Central memory CD8-positive, alpha-beta T cell (primary cell): ENCODE data around the gene DZIP1L.

Experiments used
- ATAC-seq: fragments of 150-1000 bp; cut with Tn5 transposase; replicated peaks from 2 replicates; pipeline ENCODE4 v1.10.0; 2022; ENCODE audit warnings: mild to moderate bottlenecking, moderate FRiP score, moderate number of reproducible peaks; ENCODE audit not compliant: poor library complexity, severe bottlenecking; ENCODE audit errors: extremely low read depth
- DNase-seq, 2 donors: peaks; one replicate each; pipeline ENCODE4 v3.0.0; 2021; ENCODE audit warnings: low spot score in 2 of 2
- H3K27ac Mint-ChIP-seq: one replicate; pipeline ENCODE4 v1.8.0; 2022; ENCODE audit warnings: low read depth, mild to moderate bottlenecking, moderate library complexity, mixed read lengths
- H3K27me3 Mint-ChIP-seq: one replicate; pipeline ENCODE4 v1.8.0; 2022; ENCODE audit warnings: mixed read lengths
- H3K36me3 Mint-ChIP-seq: one replicate; pipeline ENCODE4 v1.8.0; 2022; ENCODE audit warnings: mild to moderate bottlenecking, moderate library complexity, mixed read lengths; ENCODE audit not compliant: insufficient read depth
- H3K4me1 Mint-ChIP-seq: one replicate; pipeline ENCODE4 v1.8.0; 2022; ENCODE audit warnings: mixed read lengths
- H3K4me3 Mint-ChIP-seq: one replicate; pipeline ENCODE4 v1.8.0; 2022; ENCODE audit warnings: mild to moderate bottlenecking, moderate library complexity, mixed read lengths
- H3K9me3 Mint-ChIP-seq: one replicate; pipeline ENCODE4 v1.8.0; 2022; ENCODE audit warnings: mixed read lengths

Gene DZIP1L

GRCh38 chr3:138132239-138132638 lies 16.8 kb upstream of the DZIP1L start, which contains the start of gene A4GNT:
TSS of gene A4GNT (minus strand) at chr3:138132390. CDS start at chr3:138131256, 1,134 bp downstream.
- Mint-ChIP-seq H3K4me1 (no peaks in the 10 kb centered on the region), H3K27ac (no peak within 1 kb of the TSS), H3K36me3 (no peaks in the 10 kb centered on the region), H3K27me3 (peaks cover 7% of the 10 kb centered on the region), H3K4me3 (no peak within 1 kb of the TSS), H3K9me3 (no peaks in the 10 kb centered on the region)
- no peak for ATAC-seq
- DNase-seq, result no peak

GRCh38 chr3:138127636-138128365 lies 12.4 kb upstream of the DZIP1L start:
- Mint-ChIP-seq H3K27ac (no peak overlapping the region), H3K4me3 (no peak overlapping the region), H3K36me3 (no peaks in the 10 kb centered on the region), H3K27me3 (peaks cover 10% of the 10 kb centered on the region), H3K4me1 (no peaks in the 10 kb centered on the region), H3K9me3 (no peaks in the 10 kb centered on the region)
- DNase-seq, result no peak
- no peak for ATAC-seq

GRCh38 chr3:138125548-138126221 lies 10.3 kb upstream of the DZIP1L start:
- ATAC-seq, result no peak
- no peaks in the 10 kb centered on the region for H3K9me3 Mint-ChIP-seq
- H3K36me3 Mint-ChIP-seq, result no peaks in the 10 kb centered on the region
- H3K4me1 Mint-ChIP-seq, result no peaks in the 10 kb centered on the region
- no peak overlapping the region for H3K27ac Mint-ChIP-seq
- peaks cover 11% of the 10 kb centered on the region for H3K27me3 Mint-ChIP-seq
- no peak overlapping the region for H3K4me3 Mint-ChIP-seq
- DNase-seq, result no peak

GRCh38 chr3:138124706-138125355 lies 9.4 kb upstream of the DZIP1L start:
- Mint-ChIP-seq H3K4me1 (no peaks in the 10 kb centered on the region), H3K27ac (no peak overlapping the region), H3K9me3 (no peaks in the 10 kb centered on the region), H3K27me3 (peaks cover 11% of the 10 kb centered on the region), H3K36me3 (no peaks in the 10 kb centered on the region), H3K4me3 (no peak overlapping the region)
- ATAC-seq (no peak), DNase-seq (no peak)

DNA sequence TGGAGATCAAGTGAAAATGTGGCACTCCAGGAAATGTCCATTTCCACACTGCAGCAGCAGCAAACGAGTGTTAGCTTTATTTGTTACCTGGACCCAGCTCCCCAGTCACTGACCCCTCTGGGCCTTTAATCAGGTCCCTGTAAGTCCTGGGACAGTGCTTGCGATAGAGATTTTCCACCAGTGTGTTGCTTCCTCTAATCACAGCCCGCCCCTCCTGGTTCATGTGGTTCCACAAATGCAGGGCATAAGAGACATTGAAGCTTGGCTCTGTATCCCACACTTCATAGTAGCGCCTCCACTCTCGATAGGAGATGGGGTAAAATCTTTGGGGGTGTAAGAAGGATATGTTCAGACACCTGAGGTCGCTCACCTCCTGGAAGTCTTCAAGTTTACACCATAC lies 8.8 kb upstream of the DZIP1L start:
- Mint-ChIP-seq H3K27ac (no peak overlapping the region), H3K36me3 (no peaks in the 10 kb centered on the region), H3K4me1 (no peaks in the 10 kb centered on the region), H3K9me3 (no peaks in the 10 kb centered on the region), H3K27me3 (peaks cover 13% of the 10 kb centered on the region), H3K4me3 (no peak overlapping the region)
- DNase-seq, result no peak
- no peak for ATAC-seq

DNA sequence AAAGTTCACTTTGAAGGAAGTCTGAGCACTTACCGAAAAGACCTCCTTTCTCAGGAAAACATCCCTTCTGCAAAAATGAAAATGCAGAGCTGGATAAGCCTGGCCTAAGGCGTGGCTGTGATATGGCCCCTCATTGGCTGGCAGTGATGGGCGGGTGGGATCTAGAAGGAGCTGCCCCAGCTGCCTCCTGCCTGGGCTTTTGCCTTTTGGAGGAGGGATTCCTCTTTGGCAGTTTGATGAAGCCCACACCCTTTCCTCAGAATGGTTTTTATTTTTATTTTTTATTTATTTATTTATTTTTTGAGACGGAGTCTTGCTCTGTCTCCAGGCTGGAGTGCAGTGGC lies 4.0 kb upstream of the DZIP1L start:
- DNase-seq (no peak), ATAC-seq (no peak)
- no peaks in the 10 kb centered on the region for H3K36me3 Mint-ChIP-seq
- H3K27me3 Mint-ChIP-seq, result peaks cover 61% of the 10 kb centered on the region
- peaks cover 12% of the 10 kb centered on the region for H3K4me1 Mint-ChIP-seq
- no peak overlapping the region for H3K27ac Mint-ChIP-seq
- H3K4me3 Mint-ChIP-seq, result no peak overlapping the region
- no peaks in the 10 kb centered on the region for H3K9me3 Mint-ChIP-seq

DNA sequence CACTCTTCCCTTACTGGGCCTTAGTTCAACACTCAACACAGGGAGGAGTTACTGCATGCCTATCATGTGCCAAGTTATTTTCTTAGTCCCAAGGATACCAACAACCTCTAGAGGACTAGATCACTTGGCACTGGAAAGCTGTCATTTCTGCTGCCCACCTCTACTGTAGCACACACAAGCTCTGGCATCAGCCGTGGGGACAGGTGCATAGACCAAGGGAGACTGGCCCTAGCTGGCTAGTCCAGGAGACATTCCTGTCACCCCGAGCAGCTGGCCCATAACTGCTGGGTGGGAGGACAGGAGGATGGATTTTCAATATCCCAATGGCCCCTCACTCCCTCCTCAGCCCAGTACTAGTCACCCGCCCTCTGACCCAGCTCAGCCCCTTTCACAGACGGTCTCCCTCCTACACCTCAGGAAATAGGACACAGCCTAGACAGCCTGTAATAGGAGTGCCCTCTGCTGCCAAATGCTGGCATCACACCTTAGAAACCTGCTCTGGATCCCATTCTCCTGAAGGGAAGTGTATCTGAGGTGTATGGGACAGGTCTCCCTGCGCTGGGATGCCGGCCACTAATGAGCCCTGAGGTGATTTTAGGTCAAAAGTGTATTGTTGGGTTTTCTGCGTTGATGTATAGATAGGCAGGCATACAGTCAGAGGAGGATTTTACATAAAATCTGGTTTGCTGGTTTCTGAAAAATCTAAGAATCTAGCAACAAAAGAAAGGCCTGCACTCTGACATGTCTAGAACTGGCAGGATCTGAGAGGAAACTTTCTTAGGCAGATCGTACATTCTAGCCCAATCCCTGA lies 3.4 kb upstream of the DZIP1L start:
- peaks cover 66% of the 10 kb centered on the region for H3K27me3 Mint-ChIP-seq
- ATAC-seq, result peak; percentile 43
- no peaks in the 10 kb centered on the region for H3K9me3 Mint-ChIP-seq
- no peak overlapping the region for H3K4me3 Mint-ChIP-seq
- H3K27ac Mint-ChIP-seq, result no peak overlapping the region
- DNase-seq, result no peak
- no peaks in the 10 kb centered on the region for H3K36me3 Mint-ChIP-seq
- H3K4me1 Mint-ChIP-seq, result peaks cover 12% of the 10 kb centered on the region

DNA sequence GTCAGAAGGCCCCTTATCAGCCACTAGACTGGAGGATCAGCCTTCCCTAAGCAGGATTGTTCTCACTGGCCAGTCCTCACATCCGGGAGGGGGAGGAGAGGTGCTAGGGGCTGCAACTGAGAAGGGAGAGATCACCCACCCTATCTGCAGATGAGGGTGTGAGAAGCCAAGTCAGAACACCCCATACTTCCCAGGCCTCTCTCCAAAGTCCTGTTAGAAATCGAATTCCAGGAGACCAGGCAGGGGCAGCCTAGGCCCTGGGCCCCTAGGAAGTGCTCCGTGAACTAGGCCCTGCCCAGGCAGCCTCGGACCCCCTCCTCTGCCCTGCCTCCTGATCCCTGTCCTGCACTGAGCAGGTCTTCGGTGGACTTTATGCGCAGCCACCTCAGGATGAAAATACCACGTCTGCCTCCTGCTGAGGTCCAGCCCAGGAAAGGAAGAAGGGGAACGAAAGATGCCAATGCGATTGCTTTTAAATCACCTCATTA lies 933 bp downstream of the DZIP1L start:
- Mint-ChIP-seq H3K4me1 (peaks cover 12% of the 10 kb centered on the region), H3K4me3 (peak overlapping the region; percentile 18), H3K27ac (no peak overlapping the region), H3K27me3 (peaks cover 91% of the 10 kb centered on the region), H3K36me3 (no peaks in the 10 kb centered on the region), H3K9me3 (no peaks in the 10 kb centered on the region)
- DNase-seq (no peak), ATAC-seq (no peak)

- ATAC-seq, result no peak
- H3K4me3 Mint-ChIP-seq, result no peak overlapping the region
Observed at GRCh38 chr3:138113326-138113725, 2.1 kb downstream of the DZIP1L start.

GRCh38 chr3:138112362-138112761 lies 3.0 kb downstream of the DZIP1L start:
- DNase-seq (no peak), ATAC-seq (no peak)
- Mint-ChIP-seq H3K9me3 (no peaks in the 10 kb centered on the region), H3K27ac (no peak overlapping the region), H3K4me1 (peaks cover 12% of the 10 kb centered on the region), H3K27me3 (peaks cover 87% of the 10 kb centered on the region), H3K36me3 (no peaks in the 10 kb centered on the region), H3K4me3 (no peak overlapping the region)

More at GRCh38 chr3:138113326-138113725, 2.1 kb downstream of the DZIP1L start:
- Mint-ChIP-seq H3K4me1 (peaks cover 12% of the 10 kb centered on the region), H3K27ac (no peak overlapping the region), H3K36me3 (no peaks in the 10 kb centered on the region), H3K9me3 (no peaks in the 10 kb centered on the region), H3K27me3 (peaks cover 92% of the 10 kb centered on the region)
- DNase-seq, result no peak

DNA sequence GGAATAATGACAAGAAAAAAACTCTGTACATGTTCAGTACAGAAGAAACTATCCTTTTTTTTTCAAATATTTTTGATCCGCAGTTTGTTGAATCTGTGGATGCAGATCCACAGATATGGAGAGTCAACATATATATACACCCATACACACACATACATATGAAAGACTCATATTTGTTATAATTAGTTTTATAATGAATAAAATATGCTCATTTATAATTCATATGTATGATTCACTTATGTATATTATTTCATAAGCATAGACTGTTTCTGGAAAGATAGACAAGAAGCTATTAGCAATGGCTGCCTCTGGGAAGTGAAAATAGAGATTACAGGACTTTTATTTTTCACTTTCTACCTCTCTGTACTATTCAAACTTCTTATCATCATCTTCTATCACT lies 9.8 kb downstream of the DZIP1L start:
- H3K9me3 Mint-ChIP-seq, result no peaks in the 10 kb centered on the region
- H3K4me1 Mint-ChIP-seq, result no peaks in the 10 kb centered on the region
- no peak for ATAC-seq
- no peaks in the 10 kb centered on the region for H3K36me3 Mint-ChIP-seq
- H3K27ac Mint-ChIP-seq, result no peak overlapping the region
- H3K4me3 Mint-ChIP-seq, result no peak overlapping the region
- no peak for DNase-seq
- H3K27me3 Mint-ChIP-seq, result peaks cover 27% of the 10 kb centered on the region

GRCh38 chr3:138103466-138103865 lies 11.9 kb downstream of the DZIP1L start:
- Mint-ChIP-seq H3K27me3 (peaks cover 6% of the 10 kb centered on the region), H3K36me3 (no peaks in the 10 kb centered on the region), H3K27ac (no peak overlapping the region), H3K9me3 (no peaks in the 10 kb centered on the region), H3K4me1 (no peaks in the 10 kb centered on the region), H3K4me3 (no peak overlapping the region)
- no peak for ATAC-seq
- DNase-seq, result no peak
